Right lobe of liver (tissue), 6 donors: ENCODE data around the gene SHF. TPM values are rescaled to one million over a fixed set of nuclear protein-coding genes. Genes with fewer than 3 reads are reported as not detected.

Experiments
- ATAC-seq, 4 donors: fragments of 200-7000 bp; cut with Tn5 transposase; one replicate each; pipeline ENCODE4 v1.9.1; 2020; ENCODE audit warnings: mild to moderate bottlenecking in 4 of 4, moderate library complexity in 4 of 4
- DNase-seq, 3 donors: peaks; one replicate each; pipeline ENCODE4 v3.0.0-alpha.2; 2020
- H3K27ac ChIP-seq, 3 donors: fragments of 200-600 bp; one replicate each; pipeline ENCODE4 v1.8.0; 2022
- H3K27me3 ChIP-seq, 2 donors: fragments of 200-600 bp; one replicate each; pipeline ENCODE4 v1.8.0; 2022
- H3K36me3 ChIP-seq, 4 donors: fragments of 200-600 bp; sonication (generic) in 1 of 4; one replicate each; pipeline versions ENCODE4 v1.5.1 to v1.8.0; 2017 to 2022; ENCODE audit warnings: control low read depth in 1 of 4
- H3K4me1 ChIP-seq, 4 donors: fragments of 200-600 bp; sonication (generic) in 1 of 4; one replicate each; pipeline versions ENCODE4 v1.5.1 to v1.8.0; 2017 to 2022; ENCODE audit warnings: control low read depth in 1 of 4
- H3K4me3 ChIP-seq, 3 donors: fragments of 200-600 bp; one replicate each; pipeline ENCODE4 v1.8.0; 2022
- H3K9me3 ChIP-seq, 4 donors: fragments of 200-600 bp; sonication (generic) in 1 of 4; one replicate each; pipeline versions ENCODE4 v1.5.1 to v1.8.0; 2017 to 2022; ENCODE audit warnings: control low read depth in 1 of 4
- CTCF ChIP-seq, 4 donors: fragments of 200-600 bp in 3 of 4; fragments of 450-650 bp in 1 of 4; IDR thresholded peaks; one replicate each; pipeline versions ENCODE4 v1.5.1 to v1.8.0; 2016 to 2022; ENCODE audit warnings: antibody characterized with exemption in 4 of 4, mild to moderate bottlenecking in 2 of 4
- POLR2A ChIP-seq: fragments of 450-650 bp; IDR thresholded peaks from one replicate; pipeline ENCODE4 v1.6.1; 2017; ENCODE audit warnings: antibody characterized with exemption, mild to moderate bottlenecking
- WGBS: methylation state at CpG from one replicate; pipeline ENCODE4 v1.1.6; 2018; ENCODE audit warnings: low coverage, low lambda C conversion rate; ENCODE audit not compliant: insufficient coverage; ENCODE audit errors: missing lambda C conversion rate; 5-methylcytosine and 5-hydroxymethylcytosine counted together
- intact Hi-C, 2 donors: fragments of 100-400 bp; cut with DNase I; formaldehyde crosslinking; loops; one replicate each; pipeline versions ENCODE4 v1.11.2 to v1.14.1; 2022
- total RNA-seq, 6 experiments: library from RNA; depleted of rRNA in 2 of 6; stranded (reverse); fragments of >200 nt in 2 of 6; fragmentation: NEBNext Ultra II Directional in 3 of 6; extraction: Animal tissue kit (Norgen Biotek cat#: 25700) in 3 of 6; gene quantifications; one replicate each; pipeline versions ENCODE4 v1.1.0 to v1.2.4, GENCODE V29; 2016 to 2023
- donor health status: DM: no; HTN: yes; CAD: no.
- donor health status: DM: no; HTN: no; CAD: no.
- donor health status: DM: no; HTN: no; CAD: no.
- donor health status: DM: no; HTN: yes; CAD: no.
- donor health status: DM: no; HTN: yes; CAD: no.

Gene SHF
- total RNA-seq, 6 experiments from 2014 or later: 12.7 to 23.5 (median 15.1) TPM

DNA sequence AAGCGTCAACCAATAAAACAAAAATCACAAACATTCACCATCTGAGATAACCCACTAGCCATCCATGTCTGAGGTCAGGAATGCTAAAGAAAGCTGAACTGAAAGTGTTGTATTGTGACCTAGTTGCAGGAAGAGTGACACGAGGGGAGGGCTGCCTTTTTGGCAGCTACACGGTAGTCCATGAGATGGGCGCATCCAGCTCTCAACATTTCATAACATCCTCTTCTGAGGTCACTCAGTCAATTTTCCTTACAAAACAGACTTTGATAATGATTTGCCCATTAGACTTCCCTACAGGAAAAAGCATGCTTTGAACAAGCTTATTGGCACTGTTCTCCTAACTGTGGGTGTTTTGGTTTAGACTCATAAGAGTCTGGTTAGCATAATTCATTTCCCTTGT lies 15.4 kb upstream of the SHF start:
- Histone ChIP-seq H3K4me3 (no peak overlapping the region), H3K27me3 (no peaks in the 10 kb centered on the region), H3K36me3 (no peaks in the 10 kb centered on the region), H3K4me1 (peaks cover 0 to 29% (median 5%) of the 10 kb centered on the region in 4 donors), H3K27ac (peak overlapping the region; percentile 33 to 50 (median 42)), H3K9me3 (no peaks in the 10 kb centered on the region)
- intact Hi-C loops: loop anchor here in 1 of 2 donors (10.0 kb wide), 1 partner anchor 62 kb away; no protein-coding TSS in a partner anchor
- TF ChIP-seq CTCF (IDR thresholded peaks at IDR 0.05): no peak
- TF ChIP-seq POLR2A: no peak
- 15% methylated on average over 4 of the region's 4 CpGs for WGBS
- ATAC-seq (peak in 3 of 4 donors; percentile 5 to 26 (median 13)), DNase-seq (peak; percentile 41 to 63 (median 63))

DNA sequence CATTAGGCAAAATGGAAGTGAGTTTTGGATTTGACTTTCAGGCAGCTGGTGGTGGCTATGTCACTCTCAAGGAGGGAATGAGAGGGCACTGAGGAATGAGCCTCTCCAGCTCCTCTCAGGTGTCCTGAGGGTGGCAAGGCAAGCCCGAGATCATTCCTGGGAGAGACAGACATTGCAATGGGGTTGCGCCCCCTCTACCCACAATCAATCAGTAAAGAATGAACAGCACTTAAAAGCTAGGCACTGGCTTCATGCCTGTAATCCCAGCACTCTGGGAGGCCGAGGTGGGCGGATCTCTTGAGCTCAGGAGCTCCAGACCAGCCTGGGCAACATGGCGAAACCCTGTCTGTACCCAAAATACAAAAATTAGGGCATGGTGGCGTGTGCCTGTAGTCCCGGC lies 14.1 kb upstream of the SHF start:
- Histone ChIP-seq H3K36me3 (no peaks in the 10 kb centered on the region), H3K27ac (peak overlapping the region in 1 of 3 donors; percentile 100), H3K4me1 (peaks cover 0 to 29% (median 5%) of the 10 kb centered on the region in 4 donors), H3K9me3 (no peaks in the 10 kb centered on the region), H3K27me3 (no peaks in the 10 kb centered on the region), H3K4me3 (no peak overlapping the region)
- ATAC-seq: no peak
- 33% methylated on average over 1 of the region's 7 CpGs for WGBS
- no peak for DNase-seq
- intact Hi-C loops: loop anchor here in 1 of 2 donors (10.0 kb wide), 1 partner anchor 63 kb away; no protein-coding TSS in a partner anchor
- TF ChIP-seq CTCF (IDR thresholded peaks at IDR 0.05) (no peak), POLR2A (no peak)

GRCh38 chr15:45201557-45201859 lies 13.7 kb upstream of the SHF start:
- peak overlapping the region in 1 of 3 donors; percentile 73 for H3K4me3 ChIP-seq
- DNase-seq: no peak
- intact Hi-C loops: loop anchor here in 1 of 2 donors (10.0 kb wide), 1 partner anchor 63 kb away; no protein-coding TSS in a partner anchor

DNA sequence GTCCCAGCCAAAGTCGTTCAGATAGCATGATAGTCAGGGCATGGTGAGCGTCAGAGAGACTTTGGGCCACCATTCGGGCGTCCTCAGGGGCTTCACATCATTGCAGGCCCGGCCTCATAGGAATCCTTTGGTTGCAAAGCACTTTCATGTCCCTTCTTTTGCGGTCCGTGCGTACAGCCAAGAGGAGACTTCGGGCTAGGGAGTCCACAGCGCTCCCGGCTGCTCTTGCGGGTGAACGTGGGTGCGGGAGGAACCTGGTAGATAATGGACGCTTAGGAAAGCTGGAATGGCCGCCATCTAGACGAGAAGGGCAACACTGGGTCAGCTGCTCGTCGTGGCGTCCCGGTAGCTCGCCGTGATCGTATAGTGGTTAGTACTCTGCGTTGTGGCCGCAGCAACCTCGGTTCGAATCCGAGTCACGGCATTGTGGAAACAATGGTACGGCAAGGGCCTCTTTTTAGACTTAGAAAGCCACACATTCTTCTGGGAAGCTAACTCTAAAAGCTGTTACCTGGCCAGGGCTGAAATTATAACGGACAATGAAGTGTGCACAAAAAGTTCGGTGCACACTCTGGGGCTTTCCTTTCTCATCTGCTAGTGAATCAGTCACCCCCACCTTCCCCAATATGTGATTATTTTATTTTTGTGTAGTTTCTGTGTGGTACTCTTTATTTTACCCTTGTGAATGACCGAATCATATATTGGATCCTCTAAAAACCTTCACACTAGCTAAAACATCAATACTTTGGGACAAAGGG lies 13.2 kb upstream of the SHF start:
- H3K36me3 ChIP-seq: no peaks in the 10 kb centered on the region
- intact Hi-C loops: loop anchor here in 1 of 2 donors (10.0 kb wide), 1 partner anchor 64 kb away; no protein-coding TSS in a partner anchor
- peak overlapping the region; percentile 93 to 100 (median 94) for H3K27ac ChIP-seq
- peak overlapping the region; percentile 40 to 73 (median 71) for H3K4me3 ChIP-seq
- peak; percentile 24 to 50 (median 36) for ATAC-seq
- no peaks in the 10 kb centered on the region for H3K9me3 ChIP-seq
- peak; percentile 78 to 81 (median 79) for DNase-seq
- WGBS: 4% methylated on average over 32 of the region's 34 CpGs
- TF ChIP-seq CTCF (IDR thresholded peaks at IDR 0.05) (no peak), POLR2A (peak; percentile 2)
- peaks cover 0 to 29% (median 5%) of the 10 kb centered on the region in 4 donors for H3K4me1 ChIP-seq
- no peaks in the 10 kb centered on the region for H3K27me3 ChIP-seq

More at GRCh38 chr15:45201557-45201859, 13.7 kb upstream of the SHF start:
- peak overlapping the region in 2 of 3 donors; percentile 93 to 100 for H3K27ac ChIP-seq
- ATAC-seq: no peak
- H3K36me3 ChIP-seq: no peaks in the 10 kb centered on the region
- WGBS: 96% methylated on average over 3 of the region's 3 CpGs
- H3K9me3 ChIP-seq: no peaks in the 10 kb centered on the region
- H3K4me1 ChIP-seq: peaks cover 0 to 29% (median 5%) of the 10 kb centered on the region in 4 donors
- H3K27me3 ChIP-seq: no peaks in the 10 kb centered on the region
- no peak for TF ChIP-seq POLR2A
- TF ChIP-seq CTCF (IDR thresholded peaks at IDR 0.05): no peak
